Measurements from ENCODE around the gene FBXL12.
"Not testable (repeated sequence)": the region's sequence is repeated elsewhere in the genome, so short reads cannot be mapped to it uniquely, and the experiment has no call there.

The FBXL12 gene, protein sequence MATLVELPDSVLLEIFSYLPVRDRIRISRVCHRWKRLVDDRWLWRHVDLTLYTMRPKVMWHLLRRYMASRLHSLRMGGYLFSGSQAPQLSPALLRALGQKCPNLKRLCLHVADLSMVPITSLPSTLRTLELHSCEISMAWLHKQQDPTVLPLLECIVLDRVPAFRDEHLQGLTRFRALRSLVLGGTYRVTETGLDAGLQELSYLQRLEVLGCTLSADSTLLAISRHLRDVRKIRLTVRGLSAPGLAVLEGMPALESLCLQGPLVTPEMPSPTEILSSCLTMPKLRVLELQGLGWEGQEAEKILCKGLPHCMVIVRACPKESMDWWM

DNA sequence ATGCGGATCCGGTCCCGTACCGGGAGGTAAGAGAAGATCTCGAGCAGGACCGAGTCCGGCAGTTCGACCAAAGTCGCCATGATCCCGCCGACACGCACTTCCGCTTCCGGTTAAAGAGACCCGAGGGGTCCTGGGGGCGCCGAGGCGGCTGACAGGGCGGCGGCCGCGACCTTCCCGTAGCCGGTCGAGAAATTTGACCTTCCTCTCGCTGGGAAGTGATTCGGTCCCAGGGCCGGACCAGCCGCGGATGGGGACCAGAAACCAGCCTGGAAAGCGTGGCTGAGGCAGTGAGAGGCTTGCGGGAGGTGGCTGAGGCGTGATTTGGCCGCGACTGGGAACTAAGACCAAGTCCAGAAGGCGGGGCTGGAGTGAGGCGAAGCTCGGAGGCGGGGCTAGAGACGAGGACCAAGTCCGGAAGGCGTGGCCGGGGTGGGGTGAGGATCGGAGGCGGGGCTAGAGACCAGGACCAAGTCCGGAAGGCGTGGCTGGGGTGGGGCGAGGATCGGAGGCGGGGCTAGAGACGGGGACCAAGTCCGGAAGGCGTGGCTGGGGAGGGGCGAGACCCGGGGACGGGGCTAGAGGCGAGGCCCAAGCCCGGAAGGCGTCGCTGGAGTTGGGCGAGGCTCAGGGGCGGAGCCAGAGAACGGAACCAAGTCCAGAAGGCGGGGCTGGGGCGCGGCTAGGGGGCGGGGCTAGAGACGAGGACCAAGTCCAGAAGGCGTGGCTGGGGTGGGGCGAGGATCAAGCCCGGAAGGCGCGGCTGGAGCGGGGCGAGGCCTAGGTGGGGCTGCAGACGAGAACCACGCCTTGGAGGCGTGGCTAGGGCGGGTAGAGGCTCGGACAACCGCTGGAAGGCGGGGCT lies at the start of gene FBXL12:
Gene FBXL12 (minus strand): TSS at position 346 of the 862 bp plus-strand sequence. CDS start 266 bp downstream, at position 80.
- DNase-seq, result peak; percentile 100

DNA sequence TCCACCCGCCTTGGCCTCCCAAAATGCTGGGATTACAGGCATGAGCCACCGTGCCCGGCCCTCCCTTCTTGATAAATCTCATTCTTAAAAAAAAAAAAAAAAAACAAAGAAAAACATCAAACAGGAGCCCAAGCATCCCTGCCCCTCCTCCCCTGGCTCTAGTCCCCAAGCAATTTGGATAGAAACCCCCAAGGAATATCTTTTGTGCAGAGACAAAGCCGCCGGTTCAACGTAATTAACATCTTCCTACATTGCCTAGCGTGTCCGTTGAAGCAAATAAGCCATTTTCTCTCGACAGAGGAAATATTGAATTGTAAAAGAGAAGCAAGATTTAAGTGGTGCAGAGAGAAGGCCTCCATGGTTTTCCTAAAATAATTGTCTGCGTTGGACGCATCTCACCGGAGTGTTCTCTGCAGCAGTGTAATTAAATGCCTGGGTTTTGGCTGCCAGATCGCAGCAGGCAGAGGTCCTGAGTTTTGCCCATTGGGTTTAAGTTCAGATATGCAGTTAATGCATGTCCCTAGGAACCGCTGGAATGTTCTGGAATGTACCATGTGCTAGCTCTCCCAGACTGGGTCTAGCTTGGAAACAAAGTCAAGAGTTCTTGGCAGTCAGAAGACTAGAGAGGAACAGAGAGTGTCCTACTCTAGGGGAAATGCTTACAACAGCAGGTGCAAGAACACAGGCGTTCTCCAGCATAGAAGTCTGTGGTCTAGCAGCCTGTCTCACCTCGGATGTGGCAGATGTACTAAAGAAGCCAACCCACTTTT lies 47.0 kb upstream of the FBXL12 start:
- no peak for DNase-seq

DNA sequence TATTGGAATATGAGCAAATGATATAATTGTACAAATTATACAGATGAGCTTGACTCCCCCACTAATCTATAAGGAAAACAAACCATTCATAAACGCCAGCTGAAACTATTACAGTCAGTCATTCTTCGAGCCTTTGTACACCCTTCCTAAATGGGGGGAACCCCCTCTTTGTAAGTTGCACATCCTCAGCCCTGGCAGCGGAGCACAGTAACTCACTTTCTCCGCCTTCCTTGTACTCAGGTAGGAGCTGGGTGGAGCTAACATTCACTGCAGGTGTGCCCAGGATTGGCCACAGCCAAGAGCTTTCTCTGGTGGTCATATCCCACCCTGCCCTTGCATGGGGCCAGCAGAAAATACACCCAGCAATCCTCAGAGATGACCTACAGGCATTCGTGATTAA lies 44.9 kb upstream of the FBXL12 start:
- DNase-seq, result no peak

DNA sequence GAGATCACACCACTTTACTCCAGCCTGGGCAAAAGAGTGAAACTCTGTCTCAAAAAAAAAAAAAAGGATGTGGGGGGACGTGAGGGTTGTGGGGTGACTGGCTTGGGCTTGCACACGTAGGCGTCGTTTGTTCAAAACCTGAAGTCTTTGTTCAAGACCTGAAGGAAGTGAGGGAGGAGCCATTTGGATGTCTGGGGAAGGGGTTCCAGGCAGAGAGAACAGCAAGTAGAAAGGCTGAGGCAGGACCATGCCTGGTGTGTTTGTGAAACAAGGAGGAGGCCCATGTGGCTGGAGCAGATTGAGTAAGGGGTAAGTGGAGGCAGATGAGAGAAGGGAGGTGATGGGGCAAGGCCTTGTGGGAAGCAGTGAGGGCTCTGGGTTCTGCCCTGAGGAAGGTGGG lies 44.1 kb upstream of the FBXL12 start:
- DNase-seq, result no peak

DNA sequence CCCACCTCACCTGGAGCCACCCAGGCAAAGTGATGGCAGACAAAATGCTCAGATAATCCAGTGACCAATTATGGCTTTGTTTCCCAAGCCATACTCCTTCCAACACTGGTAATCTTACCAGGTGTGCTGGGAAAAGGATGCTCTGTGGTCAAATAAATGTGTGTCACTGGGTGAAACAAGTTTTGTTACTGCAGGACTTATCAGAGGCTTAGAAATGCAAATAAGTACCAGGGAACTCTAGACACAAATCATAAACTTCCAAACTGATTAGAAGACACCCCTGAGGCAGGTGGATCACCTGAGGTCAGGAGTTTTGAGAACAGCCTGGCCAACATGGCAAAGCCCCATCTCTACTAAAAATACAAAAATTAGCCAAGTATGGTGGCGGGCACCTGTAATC lies 42.6 kb upstream of the FBXL12 start:
- DNase-seq, result no peak

DNA sequence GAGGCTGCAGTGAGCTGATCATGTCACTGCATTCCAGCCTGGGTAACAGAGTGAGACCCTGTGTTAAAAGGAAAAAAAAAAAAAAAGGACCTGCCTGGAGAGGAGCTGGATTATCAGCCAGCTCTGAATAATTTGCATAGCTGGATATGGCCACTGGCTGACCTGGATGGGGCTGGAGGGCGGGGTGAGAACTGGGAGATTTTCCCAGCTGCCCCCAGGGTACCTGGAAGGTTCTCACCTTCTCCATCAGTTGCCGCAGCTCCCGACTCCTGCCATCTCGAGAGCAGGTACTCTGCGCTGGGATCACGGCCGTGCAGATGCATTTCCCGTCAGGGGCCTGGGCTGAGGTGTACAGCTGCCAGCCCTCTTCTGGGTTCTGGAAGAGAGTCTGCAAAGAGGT lies 41.5 kb upstream of the FBXL12 start:
- no peak for DNase-seq

DNA sequence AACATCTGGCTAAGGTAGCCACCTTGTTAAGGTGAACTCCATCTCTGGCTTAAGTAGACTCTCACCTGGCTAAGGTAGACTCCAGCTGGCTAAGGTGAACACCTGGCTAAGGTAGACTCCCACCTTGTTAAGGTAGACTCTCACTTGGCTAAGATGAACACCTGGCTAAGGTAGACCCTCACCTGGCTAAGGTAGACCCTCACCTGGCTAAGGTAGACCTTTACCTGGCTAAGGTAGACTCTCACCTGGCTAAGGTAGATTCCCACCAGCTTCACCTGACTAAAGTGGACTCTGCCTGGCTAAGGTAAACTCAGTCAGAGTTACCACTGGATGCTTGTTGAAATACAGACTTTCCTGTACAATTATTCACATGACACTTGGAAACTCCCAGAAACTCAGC lies 39.9 kb upstream of the FBXL12 start:
- DNase-seq, result no peak

DNA sequence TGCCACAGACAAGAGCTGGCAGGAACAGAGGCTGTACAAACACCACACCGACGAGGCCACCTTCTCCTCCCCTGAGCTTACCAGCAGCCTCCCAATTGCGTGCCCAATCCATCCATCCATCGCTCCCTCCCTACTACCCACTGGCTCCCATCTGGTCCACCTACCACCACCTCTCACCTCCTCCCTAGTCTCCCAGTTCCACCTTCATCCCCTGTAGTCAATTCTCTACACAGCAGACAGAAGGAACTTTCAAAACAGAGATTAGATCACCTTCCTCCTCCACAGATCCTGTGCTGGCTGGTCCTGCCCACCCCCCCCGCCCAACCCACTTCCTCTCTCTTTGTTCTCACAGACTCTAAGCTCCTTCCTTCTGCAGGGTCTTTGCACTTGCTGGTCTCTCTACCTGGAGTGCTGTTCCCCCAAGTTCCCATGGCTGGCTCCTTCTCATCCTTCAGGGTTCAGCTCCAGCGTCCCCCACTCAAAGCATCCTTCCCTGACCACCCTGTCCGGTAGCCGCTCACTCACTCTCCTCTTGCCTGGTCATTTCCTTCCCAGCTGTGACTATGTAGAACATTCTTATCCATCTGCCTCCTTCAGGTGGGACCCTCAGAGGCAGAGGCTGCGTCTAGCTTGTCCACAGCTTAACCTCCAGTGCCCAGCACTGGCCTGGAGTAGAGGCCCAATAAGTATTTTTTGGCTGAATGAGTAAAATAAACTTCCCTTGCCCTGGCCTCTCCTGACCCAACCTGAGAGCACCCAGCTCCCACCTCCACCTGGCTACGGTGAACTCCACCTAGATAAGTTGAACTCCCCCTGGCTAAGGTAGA lies 39.3 kb upstream of the FBXL12 start:
- peak; percentile 19 for DNase-seq

DNA sequence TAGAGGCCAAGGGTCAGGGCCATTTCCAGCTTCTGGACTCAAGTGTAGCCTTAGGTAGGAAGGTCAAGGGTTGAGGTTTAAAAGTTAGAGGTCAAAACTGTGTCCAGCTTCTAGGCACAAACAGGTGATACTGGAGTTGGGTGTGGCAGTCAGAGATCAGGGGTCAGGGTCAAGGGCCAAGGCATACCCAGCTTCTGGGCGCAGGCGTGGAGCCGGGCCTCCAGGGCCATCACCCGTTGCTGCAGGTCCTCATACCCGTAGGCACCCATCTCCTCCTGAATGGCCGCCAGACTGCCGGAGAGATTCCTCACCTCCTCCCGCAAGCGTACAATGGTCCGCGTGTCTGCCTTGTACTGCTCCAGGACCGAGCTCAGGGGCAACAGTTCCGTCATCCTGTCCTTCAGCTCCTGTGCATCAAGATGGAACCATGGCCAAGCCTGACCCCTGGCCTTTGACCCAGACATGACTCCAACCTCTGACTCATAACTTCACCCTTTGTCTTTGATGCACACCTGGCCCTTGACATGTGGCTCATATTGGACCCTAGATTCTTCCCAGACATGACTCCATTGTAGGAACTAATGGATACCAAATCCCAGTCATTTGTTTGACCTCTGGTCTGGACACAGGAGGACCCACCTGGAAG lies 38.3 kb upstream of the FBXL12 start:
- no peak for DNase-seq

DNA sequence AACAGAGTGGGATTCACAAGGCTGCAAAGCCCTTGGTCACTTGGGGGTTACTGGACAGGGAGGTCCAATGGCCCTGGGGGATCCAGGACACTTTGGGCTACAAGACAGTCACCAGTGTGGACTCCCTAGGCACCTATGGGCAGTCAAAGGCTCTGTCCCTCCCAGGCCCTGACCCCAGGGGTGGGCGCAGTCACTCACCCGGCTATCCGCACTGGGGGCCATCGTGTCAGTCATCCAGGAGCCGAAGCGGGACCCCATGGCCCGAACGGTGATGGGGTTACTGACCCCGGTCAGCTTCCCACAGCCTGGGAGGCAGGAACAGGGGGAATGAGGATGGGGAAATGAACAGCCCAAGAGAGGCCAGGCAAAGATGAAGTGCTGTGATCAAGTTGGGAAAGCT lies 37.7 kb upstream of the FBXL12 start:
- no peak for DNase-seq

DNA sequence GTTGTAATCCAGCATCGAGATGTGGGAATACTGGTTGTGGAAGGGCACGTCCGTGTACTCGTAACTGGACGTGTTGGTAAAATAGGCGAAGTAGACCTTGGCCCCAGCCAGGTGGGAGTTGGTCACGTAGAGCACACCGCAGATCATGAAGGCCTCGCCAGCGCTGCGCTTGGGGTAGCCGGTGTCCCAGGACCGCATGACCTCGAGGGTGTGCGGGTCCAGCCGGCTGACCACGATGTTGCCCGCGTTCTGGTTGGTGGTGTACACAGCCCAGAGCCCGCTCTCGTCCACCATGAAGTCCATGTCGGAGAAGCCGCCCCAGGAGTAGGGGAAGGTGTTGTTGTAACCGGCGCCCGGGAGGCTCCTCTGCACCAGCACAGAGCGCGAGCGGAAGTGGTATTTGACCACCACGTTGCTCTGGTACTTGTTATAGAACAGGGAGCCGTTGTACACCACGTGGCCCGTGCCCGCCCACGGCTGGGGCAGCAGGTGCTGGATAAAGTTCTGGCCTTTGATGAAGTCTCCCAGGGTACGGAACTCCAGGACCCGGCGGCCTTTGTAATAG lies 35.5 kb upstream of the FBXL12 start:
- no peak for DNase-seq

DNA sequence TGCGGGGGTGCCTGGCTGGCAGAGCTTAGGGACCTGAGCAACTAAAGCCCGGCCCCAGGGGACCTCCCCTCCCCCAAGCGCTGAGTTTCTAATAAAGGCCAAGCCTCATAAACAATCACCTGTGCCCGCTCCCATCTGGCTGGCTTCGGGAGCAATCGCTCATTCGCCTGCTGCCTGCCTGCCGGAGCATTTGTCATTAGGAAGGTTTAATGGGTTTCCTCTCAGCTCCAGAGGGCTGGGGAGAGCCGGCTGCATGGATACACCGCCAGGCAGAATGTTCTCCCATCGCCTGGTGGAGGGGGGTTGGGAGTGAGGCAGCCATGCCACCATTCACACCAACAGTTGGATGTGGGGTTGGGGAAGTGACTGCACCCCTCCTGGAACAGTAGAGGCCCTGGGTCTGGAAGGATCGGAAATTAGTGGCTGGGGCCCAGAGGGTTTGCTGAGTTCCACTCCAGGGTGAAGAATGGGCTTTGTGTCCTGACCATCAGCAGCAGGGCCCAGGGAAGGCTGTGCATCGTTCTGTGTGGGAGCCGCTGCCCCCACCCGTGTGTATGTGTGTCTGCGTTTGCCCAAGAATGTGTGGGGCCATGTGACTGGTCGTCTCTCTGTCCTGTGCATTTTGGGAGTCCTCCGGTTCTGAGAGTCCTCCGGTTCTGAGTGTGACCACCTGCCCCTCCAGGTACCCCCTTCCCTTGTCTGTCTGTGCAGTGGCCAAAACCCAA lies 31.5 kb upstream of the FBXL12 start:
- no peak for DNase-seq

DNA sequence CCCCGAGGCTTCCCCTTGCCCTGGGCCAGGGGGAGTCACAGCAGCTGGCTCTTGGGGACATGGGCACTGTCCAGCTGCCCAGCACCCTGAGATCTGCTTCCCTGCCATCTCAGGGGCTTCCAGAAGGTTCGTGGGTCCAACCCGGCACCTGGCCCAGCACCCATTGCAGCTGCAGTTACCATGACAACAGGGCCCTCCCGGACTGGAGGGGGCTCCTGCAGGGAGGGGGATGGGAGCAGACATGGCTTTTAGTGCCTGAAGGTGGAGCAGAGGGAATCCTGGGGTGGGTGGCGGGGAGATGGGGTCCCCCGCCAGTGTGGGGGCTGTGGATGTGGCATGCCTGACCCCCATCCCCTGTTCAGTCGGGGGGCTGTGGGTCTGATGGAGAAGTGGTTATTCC lies 30.9 kb upstream of the FBXL12 start:
- no peak for DNase-seq

DNA sequence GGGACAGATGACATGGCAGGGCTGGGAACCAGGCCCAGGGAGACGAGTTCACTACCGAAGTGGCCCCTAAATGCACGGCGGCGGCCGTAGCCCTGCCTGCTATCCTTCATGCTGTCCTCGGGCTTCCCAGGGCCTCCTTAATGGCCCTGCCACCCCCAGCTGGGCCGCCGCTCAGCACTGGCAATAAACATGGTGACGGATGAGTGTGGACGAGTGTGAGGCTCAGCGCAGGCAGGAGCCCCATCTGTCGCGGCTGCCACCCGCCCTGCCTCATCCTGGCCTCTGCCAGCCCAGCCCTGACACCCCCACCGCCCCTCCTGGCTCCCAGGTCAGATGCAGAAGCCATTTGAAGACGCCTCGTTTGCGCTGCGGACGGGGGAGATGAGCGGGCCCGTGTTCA lies 29.9 kb upstream of the FBXL12 start:
- DNase-seq, result no peak

DNA sequence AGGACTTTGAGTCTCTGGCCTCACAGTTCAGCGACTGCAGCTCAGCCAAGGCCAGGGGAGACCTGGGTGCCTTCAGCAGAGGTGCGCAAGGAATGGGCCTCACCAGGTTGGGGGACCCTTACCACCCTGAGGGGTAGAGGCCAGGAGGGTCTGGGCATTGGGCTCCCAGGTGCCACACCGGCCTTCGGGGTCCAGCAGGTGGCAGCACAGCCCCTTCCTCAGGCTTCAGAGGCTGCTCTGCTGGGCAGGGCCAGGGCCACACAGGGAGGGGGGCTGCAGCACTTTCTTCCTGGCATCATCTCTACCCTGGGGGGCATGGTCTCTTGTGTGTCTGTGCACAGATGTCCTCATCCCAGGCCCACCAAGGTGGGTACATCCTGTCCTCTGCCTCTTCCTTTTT lies 29.2 kb upstream of the FBXL12 start:
- DNase-seq, result peak; percentile 20

DNA sequence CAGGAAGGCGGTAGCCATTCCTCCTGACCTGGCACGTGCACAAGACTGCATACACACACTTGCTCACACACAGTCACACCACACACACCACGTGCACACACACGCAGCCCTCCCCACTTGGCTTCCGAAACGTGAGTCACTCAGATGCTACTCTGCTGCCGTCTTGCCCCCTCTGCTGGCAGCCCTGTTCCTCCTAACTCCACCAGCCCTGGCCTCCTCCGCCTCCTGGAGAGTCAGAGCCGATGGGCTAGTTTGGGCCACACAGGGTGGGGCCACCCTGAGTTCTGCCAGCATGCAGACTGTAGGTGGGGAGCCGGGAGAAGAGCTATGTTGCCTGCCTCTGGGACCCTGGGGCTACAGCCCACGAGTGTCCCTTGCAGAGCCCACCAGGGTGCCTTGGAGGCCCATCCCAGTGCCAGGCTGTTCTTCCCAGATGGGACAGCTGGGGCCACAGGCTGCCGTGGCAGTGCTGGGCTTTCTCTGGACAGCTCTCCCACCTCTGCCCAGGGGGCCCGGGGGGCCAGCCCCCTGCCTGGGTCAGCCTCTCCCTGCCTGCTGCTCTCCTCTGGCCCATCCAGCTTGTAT lies 28.3 kb upstream of the FBXL12 start:
- peak; percentile 53 for DNase-seq

DNA sequence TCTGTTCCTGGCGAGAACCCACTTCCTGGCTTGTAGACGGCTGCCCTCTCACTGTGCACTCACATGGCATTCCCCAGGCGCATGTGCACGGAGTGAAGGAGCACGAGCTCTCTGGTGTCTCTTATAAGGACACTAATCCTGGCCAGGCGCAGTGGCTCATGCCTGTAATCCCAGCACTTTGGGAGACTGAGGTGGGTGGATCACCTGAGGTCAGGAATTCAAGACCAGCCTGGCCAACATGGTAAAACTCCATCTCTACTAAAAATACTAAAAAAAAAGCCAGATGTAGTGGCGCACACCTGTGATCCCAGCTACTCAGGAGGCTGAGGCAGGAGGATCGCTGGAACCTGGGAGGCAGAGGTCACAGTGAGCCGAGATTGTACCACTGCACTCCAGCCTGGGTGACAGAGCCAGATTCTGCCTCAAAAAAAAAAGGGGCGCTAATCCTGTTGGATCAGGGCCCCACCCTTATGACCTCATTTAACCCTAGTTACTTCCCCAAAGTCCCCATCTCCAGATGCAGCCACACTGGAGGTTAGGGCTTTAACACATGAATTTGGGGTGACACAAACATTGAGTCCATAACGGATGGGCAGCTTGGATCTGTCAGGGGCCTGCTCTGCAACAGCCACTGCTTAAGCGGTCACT lies 24.9 kb upstream of the FBXL12 start:
- DNase-seq, result not testable (repeated sequence)

DNA sequence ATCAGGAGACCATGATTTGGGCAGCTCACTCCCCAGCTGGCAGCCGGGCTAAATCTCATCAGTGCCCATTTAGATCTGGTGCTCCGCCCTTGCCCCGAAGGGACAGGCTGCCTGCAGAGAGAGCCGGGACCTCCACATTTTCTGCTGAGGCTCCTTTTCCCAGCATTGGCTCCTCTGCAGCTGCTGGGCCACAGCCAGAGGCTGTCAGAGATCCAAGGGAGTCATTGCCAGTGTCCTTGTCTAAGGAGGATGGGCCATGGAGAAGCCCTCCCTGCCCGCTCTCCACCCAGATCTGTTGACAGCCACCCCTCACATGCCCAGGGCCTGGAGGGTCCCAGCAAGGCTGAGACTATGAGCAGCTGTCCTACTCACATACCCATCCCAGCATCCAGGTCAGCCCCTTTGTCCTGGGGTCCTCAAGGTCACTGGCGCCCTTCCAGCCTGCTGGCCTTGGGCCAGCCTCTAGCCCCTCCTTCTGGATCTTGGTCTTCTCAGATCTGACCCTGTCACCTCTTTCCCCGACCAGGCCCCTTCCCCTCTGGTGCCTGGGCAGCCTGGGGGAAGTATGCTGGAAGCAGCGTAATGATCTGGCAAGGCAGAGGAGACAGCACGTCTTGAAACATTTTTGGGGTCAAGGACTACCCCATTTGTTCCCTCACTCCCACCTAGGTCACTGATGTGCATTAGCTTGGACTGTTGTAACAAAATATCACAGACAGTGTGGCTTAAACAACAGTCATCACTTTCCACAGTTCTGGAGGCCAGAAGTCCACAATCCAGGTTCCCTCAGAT lies 24.2 kb upstream of the FBXL12 start:
- no peak for DNase-seq

DNA sequence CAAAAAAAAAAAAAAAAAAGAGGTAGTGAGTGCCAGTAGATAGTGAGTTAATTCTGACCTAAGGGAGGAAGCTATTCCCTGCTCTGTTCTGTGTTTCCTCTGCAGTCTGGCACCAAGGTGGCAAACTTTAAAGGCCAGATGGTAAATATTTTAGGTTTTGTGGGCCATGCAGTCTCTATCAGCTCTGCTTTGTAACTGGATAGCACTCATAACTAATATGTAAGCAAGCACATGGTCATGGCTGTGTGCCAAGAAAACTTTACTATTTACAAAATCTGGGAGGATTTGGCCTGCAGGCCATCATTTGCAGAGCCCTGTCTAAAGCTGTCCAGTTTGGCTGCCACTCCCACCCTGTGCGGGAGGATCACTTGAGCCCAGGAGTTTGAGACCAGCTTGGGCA lies 20.5 kb upstream of the FBXL12 start:
- DNase-seq, result no peak

Data from activated naive CD4-positive, alpha-beta T cell treated with Interleukin-2 at 50 U/mL for 16 hours (primary cell).